Measurements from ENCODE around the gene MYOZ3.

MYOZ3 gene, protein sequence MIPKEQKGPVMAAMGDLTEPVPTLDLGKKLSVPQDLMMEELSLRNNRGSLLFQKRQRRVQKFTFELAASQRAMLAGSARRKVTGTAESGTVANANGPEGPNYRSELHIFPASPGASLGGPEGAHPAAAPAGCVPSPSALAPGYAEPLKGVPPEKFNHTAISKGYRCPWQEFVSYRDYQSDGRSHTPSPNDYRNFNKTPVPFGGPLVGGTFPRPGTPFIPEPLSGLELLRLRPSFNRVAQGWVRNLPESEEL

DNA sequence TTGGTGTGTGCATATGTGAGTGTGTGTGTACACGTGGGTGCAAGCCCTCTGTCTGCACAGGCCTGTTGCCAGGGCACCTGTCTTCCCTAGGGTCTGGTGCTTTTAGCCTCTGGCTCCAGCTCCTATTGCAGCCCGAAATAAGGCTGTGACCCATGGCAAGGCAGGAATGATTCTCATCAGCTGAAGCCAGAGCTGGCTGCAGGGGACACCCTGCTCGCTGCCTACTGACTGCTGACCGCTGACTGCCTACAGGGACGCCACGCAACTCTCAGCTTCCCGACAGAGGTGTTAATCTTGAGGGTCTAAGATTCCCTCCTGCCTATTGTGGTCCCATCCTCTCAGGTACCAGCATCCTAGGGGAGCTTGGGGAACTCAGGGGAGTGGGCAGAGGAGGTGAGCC is at the start of gene MYOZ3:
Gene MYOZ3 (plus strand): TSS at position 166 of the 400 bp plus-strand sequence. CDS start 1,691 bp downstream, outside the sequence.
- no peak for DNase-seq

DNA sequence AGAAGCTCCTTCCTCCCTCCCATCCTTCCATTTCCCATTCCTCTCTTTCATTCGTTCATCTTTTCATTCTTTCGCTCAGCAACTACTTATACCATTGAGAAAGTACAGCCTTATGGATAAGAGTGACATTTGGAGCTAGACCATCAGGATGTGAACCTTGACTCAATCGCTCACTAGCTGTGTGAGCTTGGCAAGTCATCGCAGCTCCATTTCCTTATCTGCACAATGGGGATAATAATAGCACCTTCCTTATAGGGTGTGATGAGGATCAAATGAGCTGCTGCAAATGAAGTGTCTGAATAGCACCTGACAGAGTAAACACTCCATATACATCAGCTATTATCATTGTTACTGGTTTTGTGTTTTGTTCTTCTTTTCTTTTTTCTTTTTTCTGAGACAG is 48.6 kb upstream of the MYOZ3 start:
- no peak for DNase-seq

DNA sequence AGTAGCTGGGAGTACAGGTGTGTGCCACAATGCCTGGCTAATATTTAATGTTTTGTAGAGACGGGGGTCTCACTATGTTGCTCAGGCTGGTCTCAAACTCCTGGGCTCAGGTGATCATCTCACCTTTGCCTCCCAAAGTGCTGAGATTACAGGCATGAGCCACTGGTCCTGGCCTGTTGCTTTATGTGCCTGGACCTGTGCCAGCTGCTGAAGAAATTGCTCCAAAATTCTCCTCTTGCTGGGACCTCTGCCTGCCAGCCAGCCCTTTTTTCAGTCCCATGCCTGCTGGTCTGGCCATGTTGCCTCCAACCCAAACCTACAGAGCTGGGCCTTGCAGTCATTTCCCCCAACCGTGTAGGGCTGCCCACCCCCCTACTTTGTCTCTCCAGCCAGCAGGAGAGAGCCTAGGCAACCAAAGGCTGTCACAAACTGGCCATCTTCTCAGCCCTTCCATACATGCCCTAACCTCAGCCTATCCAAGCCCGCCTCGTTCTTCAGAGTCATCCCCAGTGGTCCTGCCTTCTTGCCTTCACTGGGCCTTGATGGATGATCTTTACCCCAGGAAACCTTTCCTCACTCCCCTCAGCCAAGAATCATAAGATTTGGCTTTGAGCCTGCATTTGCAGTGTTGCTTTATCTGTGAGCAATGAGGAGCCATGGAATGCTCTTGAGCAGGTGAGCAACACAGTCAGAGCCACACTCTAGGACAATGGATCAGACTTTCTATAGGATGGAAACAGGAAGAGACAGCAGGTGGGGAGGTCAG is 48.0 kb upstream of the MYOZ3 start:
- no peak for DNase-seq

DNA sequence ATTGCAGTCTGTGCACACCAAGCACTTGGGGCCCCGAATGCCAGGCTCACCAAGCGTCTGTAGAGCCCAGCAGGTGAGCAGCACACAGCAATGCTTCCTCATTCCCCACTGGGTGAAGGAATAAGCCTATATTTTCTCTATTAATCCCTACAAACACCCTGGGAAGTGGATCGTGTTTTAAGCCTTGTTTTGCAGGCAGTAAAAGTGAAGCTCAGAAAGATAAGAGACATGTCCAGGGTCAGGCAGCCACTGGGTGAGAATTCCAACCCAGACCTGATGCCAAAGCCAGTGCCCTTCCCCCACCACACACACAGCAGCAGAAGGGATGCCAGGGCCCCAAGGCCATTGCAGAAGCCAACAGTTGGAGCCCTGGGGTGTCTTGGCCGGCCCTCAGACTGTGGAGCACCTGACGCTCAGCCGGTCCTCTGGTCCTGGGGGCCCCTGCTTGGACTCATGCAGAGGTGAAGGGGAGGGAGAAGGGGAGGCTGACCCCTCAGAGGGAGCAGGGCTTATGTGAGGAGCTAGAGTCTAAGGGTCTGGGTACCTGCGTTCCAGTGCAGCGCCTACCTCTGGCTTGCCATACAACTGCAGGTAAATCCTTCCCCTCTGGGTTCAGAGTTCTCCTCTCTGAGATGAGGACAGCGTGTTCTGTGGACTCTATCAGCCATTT is 46.9 kb upstream of the MYOZ3 start:
- DNase-seq = no peak

DNA sequence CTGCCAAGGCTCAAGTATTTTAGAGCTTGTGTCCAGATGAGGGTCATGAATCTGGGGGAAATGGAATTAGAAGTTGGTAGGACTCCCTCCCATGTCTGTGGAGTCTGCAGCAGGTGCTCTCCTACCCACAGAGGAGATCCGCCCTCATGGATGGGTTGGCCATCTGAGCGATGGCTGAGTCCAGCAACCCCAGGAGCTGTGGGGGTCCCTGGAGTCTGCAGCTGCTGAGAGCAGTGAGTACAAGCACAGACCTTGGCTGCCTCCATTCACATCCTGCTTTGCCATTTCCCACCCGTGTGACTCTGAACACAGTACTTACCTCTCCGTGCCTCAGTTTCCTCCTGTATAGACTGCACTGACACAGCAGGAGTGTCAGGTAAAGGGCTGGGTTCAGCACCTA is 46.4 kb upstream of the MYOZ3 start:
- no peak for DNase-seq

DNA sequence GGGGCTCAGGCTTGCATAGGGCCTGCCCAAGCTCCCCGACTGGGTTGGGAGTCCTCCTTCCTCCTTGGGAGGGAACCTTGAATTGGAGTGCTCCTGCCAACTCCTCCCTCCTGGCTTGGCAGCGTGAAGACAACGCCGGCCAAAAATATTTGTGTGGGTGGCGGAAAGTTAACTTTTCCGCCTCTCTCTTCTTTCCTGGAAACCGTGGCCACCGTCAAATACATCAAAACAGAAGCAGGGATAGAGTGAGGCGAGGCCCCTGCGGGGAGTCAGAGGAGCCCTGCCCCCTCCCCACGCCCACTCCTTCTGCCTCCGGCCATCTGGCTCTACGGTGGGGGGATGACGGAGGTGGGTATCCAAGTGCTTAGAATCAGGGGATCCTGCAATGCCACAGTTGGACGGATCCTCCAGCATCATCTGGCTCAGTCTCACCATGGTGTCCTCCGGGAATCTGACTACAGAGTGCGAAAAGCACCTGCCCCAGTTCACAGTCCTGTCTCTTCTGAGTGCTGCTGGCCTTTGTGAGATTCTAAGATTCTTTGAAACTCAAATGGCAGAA is 45.8 kb upstream of the MYOZ3 start:
- DNase-seq = no peak

DNA sequence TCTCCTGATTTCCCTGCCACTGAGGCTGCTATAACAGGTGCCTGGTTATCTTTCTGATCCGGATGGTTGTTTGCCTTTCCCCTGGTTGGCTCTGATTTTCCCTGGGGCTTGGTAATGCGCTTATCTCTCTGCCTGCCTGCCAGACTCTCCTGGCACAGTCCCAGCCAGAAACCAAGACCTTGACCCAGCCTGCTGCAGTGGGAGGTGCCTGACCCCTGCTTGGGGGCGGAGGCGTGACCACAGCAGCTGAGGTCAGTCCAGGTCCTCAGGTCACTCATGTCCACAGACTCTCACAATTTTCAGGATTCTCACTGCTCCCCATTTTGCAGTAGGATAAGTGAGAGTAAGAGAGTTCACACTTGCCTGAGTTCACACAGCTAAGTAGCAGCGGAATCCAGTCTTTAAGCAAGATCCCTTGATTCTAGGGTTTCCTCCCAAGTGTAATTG is 45.0 kb upstream of the MYOZ3 start:
- DNase-seq = no peak

DNA sequence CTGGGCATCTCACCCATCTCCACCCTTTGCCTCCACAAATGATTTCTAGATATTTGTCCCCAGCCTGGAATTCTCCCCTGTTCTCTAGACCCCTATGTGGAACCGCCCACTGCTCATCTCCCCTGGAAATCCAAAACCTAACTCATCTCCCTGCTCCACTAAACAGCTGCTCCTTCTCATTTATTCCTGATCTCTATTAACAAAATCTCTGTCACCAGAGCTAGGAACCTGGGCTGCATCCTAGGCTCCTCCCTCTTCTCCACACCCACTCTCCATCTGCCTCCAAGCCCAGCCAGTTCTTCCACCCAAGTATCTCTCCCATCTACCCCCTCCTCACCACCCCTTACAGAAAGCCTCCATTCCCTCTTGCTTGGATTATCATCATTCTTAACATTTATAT is 44.5 kb upstream of the MYOZ3 start:
- DNase-seq = no peak

DNA sequence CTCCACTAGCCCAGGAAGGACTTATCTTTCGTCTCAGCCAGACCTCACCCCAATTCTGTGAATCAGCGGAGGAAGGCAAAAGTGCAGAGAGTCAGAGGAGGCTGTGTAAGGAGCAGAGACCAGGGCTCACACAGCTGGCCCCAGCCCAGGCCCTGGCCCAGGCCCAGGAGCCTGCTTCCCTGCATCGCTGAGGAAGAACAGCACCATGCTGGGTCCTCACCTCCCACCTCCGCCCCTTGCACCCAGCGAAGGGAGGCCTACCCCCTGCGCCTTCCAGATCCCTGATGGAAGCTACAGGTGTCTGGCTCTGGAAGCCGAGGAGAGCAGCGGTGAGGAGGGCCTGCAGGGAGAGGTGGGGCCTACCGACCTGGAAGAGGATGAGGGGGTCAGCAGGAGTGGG is 42.9 kb upstream of the MYOZ3 start:
- no peak for DNase-seq

DNA sequence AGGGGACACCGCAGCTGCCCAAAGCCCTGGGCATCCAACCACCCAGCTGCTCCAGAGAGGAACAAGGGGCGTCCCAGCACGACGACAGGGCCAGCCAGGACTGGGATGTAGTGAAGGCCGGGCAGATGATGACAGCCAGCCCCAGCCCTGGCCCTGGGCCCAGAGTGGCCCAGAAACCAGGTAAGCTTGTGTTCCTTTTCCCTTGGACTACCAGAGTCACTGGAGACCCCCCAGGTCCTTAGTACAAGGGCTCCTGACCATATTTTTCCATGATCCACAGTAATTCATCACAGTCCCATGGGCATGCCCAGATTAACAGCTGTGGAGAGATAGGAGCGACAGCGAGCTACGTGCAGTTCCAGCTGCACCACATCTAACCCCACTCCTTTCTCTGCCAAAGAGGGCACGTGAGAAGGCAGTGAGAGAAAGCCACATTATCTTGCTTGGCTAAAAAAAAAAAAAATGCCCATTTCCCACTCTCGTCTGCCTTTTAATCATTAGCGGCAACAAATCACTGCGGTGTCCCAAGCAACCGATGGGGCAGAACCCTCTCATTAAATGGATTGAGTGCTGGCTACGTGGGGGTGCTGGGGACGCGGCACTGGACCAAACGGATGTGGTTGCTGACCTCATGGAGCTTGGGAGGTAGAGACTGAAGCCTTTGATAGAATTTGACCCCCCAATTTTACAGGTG is 42.3 kb upstream of the MYOZ3 start:
- no peak for DNase-seq

DNA sequence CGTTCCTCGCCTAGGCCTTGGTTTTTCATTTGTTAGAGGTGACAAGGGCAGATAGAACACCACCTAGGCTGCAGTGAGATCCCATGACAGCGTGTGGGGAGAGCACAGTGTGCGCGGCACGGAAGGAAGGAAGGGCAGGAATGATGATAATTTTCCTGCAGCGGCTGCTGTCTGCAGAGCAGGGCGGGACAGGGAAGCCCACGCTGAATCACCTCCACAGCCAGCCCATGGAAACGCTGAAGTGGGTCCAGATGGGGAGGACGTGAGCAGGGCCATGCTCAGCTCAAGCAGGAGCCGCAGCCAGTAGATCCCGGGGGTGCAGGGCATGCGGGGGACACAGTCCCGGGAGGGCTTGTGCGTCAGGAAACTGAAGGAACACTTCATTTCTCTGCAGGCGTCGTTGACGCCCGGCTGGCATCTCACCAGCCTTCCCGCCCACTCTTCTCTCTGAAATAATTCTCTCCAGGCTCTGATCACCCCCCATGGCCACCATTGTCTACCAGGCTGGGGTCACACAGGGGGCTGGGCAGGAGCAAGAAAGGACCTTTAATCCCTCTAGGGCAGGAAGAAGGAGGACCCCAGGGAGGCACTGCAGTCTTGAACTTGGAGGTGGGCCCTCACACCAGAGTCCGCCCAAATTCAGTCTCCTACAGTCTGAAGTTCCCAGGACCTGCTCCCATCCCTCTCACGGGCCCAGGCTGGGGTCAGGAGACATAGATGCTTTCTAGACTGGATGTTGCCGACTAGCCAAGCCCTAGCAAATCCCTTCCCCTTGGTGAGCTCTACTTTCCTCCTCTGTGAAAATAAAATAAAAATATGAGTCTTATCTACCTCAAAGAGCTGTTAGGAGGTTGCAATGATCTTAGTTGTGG is 41.5 kb upstream of the MYOZ3 start:
- no peak for DNase-seq

DNA sequence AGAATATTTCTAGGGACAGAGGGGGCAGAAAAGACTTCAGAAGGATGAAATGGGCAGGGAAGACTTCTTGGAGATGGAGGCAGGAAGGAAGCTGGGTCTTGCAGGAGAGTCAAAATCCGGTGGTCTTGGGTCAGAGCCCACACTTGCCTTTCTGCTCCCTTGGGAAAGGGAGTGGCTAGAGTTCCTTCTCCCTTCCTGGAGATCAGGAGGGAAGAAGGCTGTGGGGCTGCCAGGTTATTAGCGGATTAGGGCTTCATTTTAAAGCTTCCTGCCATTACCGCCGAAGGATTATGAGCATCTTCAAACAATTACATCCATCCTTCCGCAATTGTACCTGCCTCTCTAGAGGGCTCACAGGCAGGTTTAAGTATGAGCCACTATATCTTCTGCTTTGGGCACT is 39.8 kb upstream of the MYOZ3 start:
- DNase-seq = no peak

DNA sequence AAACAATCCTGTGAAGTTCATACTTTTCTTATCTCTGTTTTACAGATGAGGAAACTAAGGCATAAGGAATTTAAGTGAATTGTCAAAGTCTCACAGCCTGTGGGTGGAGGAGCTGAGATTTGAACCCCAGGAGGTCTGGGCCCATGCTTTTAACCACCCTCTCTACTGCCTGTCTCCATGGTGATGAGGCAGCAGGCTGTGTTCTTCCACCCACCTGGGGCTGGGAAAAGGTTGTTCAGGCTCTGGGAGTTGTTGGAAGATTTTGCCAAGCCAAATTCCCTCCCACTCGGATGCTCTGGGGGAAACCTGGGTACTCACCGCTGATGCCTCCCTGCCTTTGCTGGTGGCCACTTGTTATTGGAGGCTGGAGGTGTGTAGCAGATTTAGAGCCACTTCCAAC is 38.9 kb upstream of the MYOZ3 start:
- DNase-seq = no peak

DNA sequence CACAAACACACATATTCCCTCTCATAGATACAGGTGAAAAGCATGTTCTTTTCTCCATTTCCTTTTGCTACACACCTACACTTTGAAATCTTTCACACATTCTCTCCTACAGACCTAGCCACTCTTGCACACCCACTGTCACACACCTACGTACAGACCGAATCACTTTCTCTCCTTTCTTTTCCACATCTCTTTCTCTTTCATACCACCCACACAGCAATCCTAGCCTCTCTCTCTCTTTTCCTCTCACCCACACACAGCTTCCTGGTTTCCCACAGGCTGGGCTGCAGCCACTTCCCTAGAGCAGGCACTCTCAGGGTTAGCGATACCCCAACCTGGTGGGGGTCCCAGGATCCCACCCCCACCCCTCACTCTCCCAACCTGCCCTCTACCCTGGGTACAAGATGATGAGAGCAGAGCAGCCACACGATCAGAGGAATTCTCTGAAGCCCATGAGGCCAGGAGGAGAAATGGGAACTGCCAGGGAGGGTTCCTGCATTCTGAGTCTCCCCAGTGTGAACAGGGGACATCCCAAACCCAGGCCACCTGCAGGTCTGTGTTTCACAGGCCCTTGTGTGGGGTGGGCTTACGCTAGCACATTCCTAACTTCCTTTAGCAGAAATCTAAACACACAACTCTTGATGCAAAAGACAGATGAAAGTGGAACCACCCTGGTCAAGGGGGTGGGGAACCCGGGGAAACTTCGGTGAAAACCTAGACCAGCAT is 37.7 kb upstream of the MYOZ3 start:
- no peak for DNase-seq

DNA sequence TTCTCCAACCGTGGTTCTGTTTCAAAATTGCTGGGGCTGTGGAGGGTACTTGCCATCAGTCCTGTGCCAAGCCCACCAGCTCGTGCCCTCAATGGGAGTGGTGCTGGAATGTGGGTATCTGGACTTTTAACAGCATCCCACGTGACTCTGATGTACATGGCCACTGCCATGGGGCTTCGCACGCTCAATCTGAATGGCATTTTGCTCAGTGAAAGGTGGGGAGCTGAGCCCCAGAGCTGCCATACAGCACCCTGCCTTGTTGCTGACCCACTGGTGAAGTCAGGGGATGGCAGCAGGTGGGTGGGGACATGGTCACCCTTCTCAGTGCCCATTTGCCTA is 37.2 kb upstream of the MYOZ3 start:
- no peak for DNase-seq

DNA sequence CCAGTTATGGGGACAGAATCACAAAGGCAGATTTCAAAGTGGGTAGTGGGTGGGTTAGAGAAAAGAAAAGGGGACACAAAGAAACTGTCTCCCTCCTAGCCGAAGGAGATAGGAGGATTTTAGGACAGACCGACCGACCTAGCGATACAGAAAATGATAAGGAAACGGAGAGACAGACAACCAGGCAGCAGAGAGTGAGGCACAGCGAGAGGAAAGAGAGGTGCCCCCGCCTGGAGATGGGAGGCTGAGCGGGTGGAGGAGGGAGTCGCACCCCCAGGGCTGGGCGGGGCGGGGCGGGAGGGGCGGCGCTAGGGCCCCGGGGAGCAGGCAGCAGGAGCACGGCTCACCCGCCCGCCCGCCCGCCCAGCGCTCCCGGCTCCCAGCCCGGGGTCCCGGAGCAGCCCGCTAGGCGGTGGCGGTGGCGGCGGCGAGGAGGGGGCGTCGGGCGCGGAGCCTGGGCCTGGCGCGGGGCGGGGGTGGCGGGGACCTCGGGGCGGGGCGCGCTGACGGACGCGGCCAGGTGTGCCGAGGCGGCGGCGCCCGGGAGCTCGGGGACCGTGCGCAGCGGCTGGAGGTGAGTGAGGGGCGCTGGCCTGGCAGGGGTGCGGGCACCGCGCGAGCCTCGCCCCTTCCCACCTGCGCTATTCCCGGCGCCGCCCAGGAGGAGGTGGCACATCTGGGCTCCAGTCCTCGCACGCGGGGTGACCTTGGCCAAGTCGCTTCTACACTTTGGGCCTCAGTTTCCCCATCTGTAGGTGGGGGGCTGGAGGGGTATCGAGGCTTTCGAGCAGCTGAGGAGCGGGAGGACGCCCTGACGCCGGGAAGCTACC is 36.5 kb upstream of the MYOZ3 start:
- no peak for DNase-seq

DNA sequence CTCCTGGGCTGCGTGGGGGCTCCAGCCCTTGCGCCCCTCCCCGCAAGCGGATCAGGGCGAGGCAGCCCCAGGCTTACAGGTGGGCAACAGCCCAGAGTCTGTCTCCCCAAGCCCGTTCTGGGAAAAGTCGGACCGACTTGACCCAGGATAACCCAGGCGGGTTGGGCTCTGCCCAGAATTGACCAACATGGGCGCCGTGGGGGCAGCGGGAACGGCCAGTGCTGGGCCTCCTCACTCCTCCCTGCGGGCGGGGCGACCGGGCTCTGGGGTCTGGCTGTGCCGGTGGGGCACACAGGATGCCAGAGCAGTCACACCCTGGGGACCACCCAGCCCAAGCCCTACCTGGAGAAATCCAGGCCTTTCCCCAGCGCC is 35.9 kb upstream of the MYOZ3 start:
- no peak for DNase-seq

DNA sequence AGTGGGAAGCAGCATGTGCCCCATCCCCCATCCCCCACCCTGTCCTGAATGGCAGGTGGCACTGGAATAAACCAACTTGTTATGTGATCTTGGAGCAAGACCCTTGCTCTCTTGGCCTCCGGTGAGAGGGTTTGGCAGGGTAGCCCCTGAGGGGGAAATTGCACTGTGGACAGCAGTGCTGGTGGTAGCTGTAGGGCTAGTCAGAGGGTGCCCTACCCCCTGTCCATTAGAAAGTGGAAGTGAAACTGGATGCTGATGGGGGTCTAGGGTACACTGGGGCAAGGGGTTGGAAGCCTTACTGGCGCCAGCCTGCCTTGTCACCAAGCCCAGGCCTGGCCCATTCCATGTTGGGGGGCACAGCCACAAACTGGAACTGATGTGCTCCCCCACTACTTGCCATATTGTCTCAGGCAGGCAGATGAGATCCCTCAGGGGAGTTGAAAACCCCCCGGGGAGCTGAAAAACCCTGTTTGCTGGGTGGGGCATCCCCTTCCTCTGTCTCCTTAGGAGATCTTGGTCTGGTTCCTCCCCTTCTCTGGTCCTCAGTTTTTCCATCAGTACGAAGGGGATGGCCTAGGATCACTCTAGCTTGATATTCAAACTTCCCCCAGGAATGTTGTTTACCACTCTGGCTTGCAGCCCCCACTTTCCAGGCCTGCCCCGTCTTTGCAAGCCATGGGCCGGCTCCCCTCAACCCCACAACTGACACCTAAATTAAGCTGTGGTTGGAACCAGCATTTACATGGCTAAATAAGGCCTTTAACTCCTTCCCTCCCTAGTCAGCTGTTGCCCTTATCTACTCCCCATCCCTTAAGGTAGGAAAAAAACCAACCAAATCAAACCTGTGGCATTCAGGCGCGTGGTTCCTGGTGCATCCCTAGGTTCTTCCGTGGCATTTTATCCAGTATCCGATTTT is 35.0 kb upstream of the MYOZ3 start:
- no peak for DNase-seq

DNA sequence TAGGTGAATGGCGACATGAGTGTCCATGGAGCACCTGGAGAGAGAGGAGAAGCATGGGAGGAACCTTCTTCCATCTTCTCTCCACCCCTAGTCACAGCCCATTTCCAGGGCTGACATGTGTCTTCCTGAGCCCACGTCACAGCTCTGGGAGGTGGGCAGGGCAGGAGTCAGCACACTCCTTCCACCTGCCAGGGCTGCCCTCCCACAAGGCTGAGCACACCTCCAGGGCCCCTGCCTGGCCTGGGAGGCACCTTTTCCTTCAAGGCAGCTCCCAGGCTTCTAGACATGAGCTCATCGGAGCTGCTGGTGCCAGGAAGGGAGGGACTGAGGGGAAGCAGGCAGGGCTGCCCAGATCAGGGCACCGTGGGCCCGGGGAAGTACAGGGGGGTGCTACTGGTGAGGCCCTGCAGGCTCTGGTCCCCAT is 34.2 kb upstream of the MYOZ3 start:
- no peak for DNase-seq

All from SHP77 treated with DMSO at 0.1 percent for 48 hours (cell line).